Astrocyte of the hippocampus (primary cell): ENCODE results near the gene RNASE13.

Source experiments
- DNase-seq: peaks from one replicate; pipeline ENCODE4 v3.0.0; 2011; ENCODE audit warnings: low read depth, low spot score

The RNASE13 gene, protein sequence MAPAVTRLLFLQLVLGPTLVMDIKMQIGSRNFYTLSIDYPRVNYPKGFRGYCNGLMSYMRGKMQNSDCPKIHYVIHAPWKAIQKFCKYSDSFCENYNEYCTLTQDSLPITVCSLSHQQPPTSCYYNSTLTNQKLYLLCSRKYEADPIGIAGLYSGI

DNA sequence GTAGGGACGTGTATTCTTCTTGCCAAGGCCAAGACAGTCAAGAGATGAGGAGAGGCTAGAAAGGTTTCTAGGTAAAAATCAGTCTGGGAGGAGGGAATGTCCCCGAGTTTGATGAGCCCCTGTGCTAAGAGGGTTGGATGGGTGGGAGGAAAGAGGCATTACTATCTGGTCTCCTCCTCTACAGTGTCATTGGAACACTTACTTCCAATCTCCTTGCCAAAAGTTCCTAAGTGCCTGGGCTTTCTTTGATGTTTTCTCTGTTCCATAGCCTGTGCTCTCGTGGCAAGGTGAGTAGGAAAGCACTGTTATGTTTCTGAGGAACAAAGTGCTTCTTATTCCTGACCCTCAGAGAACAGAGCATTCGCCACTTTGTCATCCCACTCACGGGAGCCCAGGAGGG, at the start of gene RNASE13:
RNASE13 (minus strand) TSS at position 101 of the 400 bp plus-strand sequence. CDS start 519 bp downstream, outside the sequence.
- DNase-seq = no peak

DNA sequence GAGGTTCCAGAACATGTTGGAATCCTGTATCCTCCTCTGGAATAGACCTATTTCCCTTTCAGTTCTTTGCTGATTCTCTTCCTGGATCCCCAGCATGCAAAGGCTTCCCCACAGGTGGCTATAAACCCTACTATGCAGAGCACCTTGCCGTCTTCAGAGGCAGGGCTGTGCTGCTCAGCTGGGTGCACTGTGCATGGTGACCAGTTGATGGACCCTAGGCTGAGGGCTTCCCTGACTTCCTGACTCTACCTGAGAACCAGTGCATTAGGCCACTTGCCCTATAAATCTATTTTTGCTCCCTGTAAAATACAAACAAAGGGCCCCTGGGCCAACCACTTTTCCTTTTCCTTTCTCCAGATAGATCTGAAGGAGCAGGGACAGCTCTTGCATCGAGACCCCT, 49.8 kb upstream of the RNASE13 start:
- DNase-seq = no peak

DNA sequence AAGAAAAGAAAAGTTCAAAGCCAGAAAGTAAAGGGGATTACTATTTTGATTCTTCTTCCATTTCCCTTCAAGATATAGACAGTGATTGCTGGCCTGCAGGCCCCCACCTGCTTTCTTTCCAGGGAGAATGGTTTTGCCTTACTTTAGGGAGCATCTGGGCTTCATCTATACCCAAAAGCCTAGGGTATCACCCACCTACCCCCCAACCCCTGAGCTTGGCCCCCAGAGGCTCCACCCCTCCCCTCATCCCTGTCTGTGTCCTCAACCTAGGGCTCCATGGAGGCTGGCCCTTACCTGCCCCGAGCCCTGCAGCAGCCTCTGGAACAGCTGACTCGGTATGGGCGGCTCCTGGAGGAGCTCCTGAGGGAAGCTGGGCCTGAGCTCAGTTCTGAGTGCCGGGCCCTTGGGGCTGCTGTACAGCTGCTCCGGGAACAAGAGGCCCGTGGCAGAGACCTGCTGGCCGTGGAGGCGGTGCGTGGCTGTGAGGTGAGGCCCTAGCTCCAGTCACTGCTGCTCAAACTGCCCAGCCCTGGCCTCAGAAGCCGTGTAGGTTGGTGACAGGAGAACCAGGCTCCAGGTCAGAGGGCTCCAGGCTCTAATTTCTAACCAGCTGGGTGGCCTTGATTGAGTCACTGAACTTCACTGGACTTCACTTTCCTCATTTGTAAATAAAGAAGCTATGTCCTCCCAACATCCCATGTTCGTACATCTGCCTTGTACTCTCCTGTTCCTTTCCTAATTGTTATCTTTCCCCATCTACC, 49.1 kb upstream of the RNASE13 start:
- DNase-seq = no peak

DNA sequence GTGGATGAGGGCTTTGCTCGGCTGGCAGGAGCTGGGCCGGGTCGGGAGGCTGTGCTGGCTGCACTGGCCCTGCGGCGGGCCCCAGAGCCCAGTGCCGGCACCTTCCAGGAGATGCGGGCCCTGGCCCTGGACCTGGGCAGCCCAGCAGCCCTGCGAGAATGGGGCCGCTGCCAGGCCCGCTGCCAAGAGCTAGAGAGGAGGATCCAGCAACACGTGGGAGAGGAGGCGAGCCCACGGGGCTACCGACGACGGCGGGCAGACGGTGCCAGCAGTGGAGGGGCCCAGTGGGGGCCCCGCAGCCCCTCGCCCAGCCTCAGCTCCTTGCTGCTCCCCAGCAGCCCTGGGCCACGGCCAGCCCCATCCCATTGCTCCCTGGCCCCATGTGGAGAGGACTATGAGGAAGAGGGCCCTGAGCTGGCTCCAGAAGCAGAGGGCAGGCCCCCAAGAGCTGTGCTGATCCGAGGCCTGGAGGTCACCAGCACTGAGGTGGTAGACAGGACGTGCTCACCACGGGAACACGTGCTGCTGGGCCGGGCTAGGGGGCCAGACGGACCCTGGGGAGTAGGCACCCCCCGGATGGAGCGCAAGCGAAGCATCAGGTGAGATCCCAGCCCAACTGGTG, 47.0 kb upstream of the RNASE13 start:
- DNase-seq = no peak

DNA sequence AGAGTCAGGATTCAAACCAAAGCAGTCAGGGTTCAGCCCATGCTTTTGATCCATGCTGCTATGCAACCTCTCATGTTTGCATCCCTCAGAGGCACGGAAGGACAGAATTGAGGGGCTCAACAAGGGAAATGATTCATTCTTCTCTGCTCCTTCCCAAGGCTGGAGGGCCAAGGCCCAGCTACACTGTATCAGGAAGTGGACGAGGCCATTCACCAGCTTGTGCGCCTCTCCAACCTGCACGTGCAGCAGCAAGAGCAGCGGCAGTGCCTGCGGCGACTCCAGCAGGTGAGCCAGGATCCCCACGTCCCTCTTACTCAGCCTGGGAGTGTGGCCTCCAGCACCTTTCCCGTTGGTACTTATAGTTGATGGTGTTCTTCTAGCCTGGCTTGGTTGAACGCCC, 44.1 kb upstream of the RNASE13 start:
- DNase-seq = no peak

DNA sequence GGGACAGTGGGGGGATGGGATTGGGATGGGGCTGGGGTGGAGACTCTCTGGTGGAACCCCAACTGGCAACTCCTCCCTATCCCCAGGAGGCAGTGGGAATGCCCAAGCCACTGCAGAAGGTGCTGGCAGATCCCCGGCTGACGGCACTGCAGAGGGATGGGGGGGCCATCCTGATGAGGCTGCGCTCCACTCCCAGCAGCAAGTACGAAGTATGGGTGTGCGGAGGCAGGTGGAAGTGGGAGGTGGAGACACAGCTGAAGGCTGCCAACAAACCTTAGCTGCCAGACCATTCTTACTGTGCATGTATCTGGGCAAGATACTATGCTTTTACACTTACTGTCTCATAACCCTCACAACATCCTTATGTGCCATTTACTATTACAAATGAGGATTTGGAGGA, 43.7 kb upstream of the RNASE13 start:
- DNase-seq = no peak

DNA sequence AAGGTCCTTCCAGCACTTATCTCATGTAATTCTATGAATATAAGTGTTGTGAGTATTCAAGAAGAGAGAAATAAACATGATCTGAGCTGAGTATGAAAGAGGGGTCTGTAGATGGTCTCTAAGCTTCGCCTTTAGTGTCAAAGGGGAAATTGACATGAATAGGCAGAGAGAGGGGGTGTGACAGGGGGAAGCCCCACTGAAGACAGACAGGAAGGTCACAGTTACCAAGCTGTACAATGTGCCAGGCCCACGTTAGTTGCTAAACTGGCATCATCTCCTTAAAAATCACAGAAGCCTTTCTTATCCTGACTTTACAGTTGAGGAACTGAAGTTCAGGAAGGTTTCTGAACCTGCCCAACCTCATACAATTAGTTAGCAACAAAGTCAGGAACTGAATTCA, 43.1 kb upstream of the RNASE13 start:
- no peak for DNase-seq

DNA sequence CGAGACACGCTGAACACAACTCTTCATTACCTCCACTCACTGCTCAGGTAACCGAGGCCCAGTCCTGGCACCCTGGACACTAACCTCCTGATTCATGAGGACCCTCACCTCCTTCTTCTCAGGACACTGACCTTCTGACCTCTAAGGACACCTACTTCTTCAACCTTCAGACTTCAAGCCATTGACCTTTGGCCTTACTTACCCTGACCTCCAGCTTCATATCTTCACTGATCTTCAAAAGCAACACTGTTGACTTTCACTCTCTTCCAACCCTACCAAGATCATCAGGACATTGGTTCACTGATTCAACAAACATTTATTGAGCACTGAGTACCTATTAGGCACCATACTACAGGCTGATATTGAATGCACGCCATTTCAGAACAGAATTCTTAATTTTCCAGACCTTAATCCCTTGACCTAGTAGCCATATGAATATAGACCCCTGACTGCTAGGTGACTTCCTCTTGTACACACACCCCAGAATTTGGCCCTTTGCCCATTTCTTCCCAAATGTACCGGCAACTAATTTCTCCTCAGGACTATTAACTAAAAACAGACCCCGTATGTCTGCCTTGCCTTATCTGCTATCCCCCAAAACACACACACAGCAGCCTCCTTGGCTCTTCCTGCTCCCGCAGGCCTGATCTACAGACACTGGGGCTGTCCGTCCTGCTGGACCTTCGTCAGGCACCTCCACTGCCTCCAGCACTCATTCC, 41.3 kb upstream of the RNASE13 start:
- DNase-seq = no peak

DNA sequence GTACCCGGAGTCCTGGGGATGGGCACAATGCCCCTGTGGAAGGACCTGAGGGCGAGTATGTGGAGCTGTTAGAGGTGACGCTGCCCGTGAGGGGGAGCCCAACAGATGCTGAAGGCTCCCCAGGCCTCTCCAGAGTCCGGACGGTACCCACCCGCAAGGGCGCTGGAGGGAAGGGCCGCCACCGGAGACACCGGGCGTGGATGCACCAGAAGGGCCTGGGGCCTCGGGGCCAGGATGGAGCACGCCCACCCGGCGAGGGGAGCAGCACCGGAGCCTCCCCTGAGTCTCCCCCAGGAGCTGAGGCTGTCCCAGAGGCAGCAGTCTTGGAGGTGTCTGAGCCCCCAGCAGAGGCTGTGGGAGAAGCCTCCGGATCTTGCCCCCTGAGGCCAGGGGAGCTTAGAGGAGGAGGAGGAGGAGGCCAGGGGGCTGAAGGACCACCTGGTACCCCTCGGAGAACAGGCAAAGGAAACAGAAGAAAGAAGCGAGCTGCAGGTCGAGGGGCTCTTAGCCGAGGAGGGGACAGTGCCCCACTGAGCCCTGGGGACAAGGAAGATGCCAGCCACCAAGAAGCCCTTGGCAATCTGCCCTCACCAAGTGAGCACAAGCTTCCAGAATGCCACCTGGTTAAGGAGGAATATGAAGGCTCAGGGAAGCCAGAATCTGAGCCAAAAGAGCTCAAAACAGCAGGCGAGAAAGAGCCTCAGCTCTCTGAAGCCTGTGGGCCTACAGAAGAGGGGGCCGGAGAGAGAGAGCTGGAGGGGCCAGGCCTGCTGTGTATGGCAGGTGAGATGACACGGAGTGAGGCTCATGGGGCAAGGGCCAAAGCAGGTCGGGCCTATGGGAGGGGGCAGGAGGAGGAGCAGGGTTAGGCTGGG, 40.0 kb upstream of the RNASE13 start:
- DNase-seq = no peak

DNA sequence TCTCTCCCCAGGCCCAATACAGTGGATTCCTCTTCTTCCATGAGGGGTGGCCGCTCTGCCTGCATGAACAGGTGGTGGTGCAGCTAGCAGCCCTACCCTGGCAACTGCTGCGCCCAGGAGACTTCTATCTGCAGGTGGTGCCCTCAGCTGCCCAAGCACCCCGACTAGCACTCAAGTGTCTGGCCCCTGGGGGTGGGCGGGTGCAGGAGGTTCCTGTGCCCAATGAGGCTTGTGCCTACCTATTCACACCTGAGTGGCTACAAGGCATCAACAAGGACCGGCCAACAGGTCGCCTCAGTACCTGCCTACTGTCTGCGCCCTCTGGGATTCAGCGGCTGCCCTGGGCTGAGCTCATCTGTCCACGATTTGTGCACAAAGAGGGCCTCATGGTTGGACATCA, 39.3 kb upstream of the RNASE13 start:
- no peak for DNase-seq

DNA sequence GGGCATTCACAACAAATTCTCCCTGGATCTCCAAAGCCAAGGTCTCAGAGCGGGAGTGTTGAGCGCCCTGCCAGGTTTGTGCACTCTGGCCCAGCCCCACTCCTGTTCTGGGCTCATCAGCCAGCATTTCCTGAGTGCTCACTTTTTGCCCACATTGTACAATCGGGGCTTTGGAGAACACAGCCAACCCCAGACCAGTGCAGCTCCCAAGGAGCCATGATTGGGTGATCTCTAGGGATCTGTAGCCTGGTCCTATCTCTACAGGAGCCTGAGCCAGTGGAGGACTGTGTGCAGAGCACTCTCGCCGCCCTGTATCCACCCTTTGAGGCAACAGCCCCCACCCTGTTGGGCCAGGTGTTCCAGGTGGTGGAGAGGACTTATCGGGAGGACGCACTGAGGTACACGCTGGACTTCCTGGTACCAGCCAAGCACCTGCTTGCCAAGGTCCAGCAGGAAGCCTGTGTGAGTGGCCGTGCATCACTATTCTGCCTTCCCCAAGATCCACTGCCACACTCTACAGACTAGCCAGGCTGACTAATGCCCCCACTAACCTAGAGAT, 38.3 kb upstream of the RNASE13 start:
- DNase-seq = no peak

DNA sequence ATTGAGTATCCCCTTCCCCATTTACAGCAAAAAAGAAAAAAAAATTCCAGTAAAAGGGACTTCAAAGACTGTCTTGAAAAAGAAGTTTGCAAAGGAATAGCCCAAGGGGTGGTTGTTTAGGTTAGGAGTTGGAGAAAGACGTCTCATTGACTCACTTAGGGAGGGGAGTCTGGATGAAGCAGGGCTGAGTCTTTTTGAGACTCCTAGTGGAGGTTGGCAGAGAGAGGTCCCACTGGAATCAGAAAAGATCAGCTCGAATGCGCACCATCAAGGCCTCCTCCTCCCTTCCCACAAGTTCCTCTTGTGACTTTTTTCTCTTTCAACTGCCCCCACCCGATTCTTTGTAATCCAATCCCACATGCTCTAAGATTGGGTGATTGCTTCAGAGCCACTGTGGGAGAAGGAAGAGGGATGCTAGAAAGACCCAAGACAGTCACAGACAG, 37.4 kb upstream of the RNASE13 start:
- DNase-seq = peak; percentile 46

DNA sequence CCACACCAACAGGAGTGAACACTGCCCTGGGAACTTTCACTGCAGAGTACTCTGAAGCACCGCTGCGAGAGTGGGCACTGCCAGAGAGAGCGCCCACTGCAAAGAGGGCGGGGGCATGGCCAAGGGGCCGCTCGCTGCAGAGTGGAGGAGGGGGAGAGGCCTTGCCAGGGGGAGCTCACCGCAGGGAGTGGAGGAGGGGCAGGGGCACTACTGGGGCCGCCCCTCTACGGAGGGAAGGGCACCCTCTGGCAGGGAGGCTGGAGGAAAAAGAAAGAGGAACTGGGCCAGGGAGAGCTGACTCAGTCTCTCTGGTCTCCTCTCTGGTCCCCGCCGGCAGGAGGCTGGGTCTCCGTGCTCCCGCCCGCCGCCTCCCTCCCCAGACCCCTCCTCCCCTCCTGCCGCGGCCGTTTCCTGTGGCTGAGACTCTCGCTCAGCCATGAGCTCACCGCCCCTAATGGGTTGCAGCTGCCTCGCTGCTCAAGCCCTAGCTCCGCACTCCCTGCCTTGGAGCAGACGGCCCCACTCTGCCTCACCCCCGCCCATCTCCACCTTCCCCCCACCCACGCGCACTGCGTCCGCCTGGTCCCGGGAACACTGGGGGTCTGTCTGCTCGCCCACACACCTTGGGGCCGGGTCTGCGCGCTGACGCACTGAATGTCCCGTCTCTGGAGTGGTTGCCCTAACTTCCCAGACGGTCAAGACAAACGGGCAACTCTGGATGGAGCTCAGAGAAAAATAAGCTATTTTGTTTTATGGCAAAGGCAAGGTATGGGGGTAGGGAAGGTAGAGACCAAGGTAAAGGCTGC, 36.8 kb upstream of the RNASE13 start:
- peak; percentile 96 for DNase-seq

DNA sequence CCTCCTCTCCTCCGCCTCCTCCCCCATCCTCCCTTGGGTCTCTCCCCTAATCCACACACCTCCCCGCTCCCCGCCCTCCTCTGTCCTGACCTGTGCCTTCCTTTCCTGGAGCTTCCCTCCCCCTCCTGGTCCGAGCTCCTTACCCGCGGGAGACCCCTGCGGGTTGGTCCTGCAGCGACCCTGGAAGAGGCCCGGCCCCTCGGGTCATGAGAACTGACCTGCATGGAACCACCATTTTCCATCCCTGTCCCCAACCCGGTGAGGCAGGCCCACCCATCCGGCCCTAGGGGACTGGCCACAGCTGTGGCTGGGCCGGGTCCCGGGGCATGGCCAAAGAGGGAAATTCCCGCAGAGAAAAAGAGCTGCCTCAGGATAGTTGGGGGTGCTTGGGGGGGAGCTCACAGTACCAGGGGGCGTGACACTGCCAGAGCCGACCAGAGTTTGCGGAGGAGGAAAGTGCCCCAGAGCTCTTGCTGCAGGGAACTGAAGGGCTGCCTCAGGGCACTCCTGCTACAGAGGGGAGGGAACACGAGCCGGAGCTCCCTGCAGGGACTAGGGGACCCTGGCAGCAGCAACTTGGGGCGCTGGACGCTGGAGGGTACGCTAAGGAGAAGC, 36.1 kb upstream of the RNASE13 start:
- no peak for DNase-seq

DNA sequence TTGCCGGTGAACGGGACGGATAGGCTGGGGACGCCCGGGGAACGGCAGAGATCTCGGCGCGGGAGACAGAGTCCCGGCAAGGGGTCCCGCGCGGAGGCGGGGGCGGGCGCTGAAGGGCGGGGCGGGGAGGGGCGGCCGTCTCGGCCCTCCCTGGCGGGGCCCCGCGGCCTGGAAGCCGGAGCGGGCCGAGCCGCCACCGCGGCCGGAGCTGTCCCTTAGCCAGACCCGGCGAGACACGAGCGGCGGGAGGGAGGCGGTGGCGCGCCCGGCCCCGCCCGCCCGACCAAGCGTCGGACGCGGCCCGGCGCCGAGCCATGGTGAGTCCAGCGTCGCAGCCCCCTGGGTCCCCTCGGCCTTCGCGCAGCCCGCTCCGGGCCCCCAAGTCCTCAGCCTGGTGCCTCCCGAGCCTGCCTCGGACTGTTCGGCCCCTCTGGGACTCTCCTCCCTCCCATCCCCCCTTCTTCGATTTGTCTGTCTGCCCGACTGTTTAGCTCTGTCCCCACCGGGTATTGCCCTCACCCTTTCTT, 35.5 kb upstream of the RNASE13 start, which contains the start of gene ARHGEF40:
ARHGEF40 (plus strand) TSS at position 222 of the 527 bp plus-strand sequence; CDS start at position 315, 93 bp downstream.
- peak; percentile 85 for DNase-seq

DNA sequence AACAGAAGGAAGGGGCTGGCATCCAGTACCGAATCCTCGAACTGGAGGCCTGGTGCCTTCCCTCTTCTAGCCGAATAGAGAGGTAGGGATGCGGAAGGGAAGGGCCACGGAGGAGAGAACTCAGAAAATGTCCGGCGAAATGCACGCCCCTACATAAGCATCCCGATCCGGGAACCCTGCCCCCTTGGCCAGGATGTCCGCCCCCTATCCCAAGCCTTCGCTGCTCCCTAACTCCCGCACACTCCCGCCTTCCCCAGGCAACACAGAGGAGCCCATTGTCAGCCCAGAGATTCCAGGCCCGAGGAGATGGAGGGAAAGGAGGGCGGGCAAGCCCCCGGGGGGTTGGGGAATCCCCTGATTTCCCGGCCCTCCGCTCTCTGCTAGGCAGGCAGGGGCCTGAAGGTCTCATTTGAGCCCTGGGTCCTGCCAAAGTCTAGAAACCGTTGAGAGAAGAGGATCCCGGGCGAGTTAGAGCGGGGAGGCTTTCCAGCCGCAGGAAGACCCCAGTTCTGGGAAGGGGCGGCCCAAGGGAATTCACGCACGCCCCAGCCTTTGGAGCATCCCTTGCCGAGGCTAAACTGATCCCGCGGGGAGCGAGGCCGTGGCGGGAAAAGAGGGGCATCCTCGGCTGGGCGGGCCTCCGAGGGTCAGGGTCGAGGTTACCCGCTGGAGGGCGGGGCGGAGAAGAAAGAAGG, 34.9 kb upstream of the RNASE13 start:
- peak; percentile 70 for DNase-seq

DNA sequence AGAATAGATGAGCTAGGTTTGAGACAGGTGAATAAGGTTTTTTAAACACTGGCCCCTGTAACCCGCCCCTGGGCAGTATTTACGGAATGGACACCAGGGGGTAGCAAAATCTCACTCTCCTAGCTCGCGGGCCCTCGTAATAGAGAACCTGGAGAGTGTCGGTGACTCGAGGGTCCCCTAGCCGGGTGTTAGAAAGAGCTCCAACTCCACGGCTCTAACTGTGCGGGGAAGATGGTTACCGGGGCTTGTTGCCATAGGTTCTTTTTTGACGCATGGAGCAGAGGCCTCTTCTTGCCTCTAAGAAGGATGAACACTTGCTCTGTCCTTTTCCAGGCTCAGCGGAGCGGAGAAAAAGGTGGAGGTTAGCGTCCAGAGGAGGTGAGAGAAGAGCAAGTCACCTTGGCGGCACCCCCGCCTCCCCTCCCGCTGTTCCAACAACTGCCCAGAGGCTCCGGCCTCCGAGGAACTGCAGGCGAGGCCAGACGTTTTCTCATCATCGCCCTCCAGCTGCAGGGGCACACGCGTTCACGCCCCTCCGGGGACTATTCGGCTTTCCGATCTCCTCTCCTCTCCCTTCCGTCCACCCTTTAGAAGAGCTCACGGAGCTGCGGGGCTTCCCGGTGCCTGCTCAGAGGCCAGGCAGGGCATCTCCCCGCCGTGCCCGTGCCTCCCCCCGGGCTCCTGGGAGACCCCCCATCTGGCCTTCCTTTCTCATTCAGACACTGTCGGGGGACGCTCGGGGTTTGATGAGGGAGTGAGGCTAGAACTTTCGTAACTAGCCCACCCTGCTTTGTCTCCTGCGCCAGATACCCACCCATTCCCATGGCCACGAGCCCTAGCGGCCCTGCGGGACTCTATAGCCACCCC, 34.1 kb upstream of the RNASE13 start:
- DNase-seq = peak; percentile 78
